HG03175 (cell line): ENCODE results near the gene GLYR1.
"Not testable (repeated sequence)": the region's sequence is repeated elsewhere in the genome, so short reads cannot be mapped to it uniquely, and the experiment has no call there.

Source experiments
- ATAC-seq: cut with Tn5 transposase; IDR thresholded peaks from one replicate; pipeline ENCODE4 v1.9.1; 2021; ENCODE audit warnings: mild to moderate bottlenecking, moderate library complexity; ENCODE audit not compliant: unreplicated experiment

Gene GLYR1

DNA sequence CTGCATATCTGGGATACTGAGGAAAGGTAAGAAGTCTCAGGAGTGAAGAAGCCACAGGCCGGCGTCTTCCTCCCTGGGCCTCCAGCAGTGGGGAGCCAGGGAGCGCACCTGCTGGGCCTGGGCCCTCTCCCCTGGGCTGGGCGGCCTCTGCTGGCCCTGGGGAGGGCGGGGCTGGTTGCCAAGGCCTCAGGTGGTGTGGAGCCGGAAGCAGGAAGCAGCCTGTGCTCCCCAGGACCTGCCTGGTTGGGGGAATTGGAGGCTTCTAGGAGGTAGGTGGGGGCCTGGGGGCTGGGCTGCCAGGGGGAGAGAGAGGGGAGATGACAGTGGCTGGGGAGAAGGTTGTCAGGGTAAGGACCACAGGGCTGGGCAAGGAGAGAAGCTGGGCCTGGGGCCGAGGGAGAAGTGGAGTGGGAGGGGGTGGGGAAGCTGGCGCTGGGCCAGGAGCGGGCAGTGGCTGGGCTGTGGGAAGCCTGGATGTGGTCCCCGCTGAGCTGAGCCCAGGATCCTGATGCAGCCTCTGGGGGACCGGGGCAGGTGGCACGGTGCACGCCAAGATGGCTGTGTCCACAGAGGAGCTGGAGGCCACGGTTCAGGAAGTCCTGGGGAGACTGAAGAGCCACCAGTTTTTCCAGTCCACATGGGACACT, 51.8 kb downstream of the GLYR1 start, which contains the start of gene SMIM22:
TSS of gene SMIM22 (plus strand) at position 189 of the 647 bp plus-strand sequence. CDS start at position 555, 366 bp downstream.
- ATAC-seq = no peak

DNA sequence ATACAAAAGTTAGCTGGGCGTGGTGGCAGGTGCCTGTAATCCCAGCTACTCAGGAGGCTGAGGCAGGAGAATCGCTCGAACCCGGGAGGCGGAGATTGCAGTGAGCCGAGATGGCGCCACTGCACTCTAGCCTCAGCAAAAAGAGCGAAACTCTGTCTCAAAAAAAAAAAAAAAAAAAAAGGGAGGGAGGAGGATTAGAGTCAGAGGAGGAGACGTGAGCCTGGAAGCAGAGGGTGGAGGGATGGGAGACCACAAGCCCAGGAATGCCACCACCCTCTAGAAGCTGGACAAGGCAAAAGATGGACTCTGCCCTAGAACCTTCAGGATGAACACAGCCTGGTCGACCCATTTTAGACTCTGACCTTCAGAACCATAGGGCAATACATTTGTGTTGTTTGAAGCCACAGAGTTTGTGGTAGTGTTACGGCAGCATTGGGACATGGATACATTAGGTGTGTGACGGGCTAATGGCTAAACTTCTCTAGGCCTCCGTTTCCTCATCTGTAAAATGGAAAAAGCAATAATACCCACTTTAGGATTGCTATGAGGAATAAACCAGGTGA, 54.1 kb downstream of the GLYR1 start:
- no peak for ATAC-seq

DNA sequence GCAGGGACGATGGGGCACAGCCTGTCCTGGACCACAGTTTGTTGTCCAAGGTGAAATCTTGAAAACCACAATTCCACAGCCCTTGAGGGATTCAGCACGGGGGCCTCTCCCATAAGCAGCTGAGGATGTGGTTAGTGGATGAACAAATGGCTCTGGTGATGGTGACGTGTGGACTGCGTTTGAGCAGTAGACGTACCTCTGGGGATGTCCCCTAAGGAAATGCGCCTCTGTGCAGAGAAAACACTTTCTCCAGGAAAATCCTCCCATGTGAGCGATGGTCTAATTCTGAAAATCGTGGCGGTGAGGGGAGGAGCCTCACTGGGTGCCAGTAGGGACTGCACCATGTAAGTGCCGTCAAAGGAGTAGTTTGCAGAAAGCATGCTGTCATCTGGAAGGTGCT, 56.2 kb downstream of the GLYR1 start:
- ATAC-seq = no peak

DNA sequence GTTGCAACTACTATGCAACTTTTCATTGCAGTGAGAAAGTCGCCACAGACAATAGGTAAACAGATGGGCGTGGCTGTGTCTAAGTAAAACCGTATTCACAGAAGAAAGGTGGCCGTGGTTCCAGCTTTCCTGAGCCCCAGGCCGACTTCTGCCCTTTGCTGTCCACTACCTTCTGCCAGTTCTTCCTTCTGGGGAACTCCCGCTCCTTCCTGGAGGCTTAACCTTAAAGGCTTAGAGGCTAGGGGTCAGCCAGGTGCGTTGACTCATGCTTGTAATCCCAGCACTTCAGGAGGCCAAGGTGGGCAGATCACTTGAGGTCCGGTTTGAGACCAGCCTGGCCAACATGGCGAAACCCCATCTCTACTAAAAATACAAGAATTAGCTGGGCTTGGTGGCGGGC, 56.8 kb downstream of the GLYR1 start:
- ATAC-seq = no peak

DNA sequence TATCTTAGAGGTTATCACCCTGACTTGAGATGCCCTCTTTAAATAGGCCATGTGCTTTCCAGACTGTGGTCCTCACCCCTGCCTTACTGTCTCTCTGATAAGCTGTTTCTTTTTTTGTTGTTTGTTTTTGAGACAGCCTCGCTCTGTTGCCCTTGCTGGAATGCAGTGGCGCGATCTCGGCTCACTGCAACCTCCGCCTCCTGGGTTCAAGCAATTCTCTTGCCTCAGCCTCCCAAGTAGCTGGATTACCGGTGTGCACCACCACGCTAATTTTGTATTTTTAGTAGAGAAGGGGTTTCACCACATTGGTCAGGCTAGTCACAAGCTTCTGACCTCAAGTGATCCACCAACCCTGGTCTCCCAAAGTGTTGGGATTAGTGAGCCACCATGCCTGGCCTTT, 58.2 kb downstream of the GLYR1 start:
- ATAC-seq = no peak

DNA sequence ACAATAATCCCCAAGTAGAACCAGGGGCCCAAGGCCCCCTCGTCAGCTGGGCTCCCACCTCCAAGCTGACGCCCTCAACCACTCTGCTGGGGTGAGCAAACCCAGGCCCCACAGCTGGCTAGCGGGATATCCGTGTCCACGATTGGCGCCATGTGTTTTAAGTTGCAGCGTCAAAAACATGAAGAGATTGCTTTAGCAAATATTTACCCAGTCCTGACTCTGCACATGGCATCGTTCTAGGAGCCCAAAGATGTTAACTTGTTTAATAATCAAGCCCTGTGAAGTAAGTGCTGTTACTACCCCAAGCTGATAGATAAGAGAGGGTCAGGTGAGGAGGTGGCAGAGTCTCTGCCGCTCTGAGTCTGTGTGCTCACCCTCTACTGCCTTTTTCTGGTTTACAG, 58.6 kb downstream of the GLYR1 start:
- no peak for ATAC-seq

DNA sequence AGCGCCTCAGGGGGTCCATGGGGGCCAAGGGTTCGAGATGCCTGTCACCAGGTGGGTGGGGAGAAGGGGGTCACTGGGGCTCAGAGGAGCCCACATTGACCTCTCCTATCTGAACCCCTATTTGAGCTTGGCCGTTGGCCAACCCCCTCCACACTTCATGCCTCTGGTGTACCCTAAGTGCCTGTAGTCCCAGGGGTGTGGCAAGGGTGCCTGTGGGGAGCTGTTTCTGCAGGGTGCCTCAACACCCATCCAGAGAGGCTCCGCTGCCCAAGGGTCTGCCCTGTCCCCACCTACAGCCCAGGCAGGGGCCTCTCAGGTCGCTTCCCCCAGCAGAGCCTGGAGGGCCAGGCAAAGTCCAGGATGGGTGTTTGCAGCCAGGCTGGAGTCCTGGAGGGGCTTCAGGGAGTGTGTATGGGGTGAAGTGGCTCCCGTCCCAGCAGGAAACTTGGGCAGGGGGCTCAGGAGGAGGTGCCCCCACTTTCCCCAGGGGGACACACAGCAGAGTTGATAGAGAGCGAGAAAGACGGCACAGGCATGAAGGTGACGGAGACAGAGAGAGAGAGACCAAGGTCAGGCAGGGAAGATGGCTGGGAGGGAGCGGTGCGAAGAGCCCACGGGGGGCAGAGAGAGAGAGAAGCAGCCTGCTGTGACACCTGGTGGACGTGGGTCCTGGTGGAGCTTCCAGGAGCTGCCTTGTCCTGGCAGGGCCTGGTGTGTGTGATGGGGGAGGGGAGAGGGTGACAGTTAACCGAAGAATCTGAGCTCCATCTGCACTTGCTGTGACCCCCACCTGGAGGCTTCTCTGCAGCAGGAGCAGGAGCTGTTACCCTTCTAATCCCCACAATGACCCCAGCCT, 59.2 kb downstream of the GLYR1 start, which contains the start of gene SEPTIN12:
TSS of gene SEPTIN12 (minus strand) at position 719 of the 856 bp plus-strand sequence. CDS start at position 19, 700 bp downstream.
- ATAC-seq = no peak

DNA sequence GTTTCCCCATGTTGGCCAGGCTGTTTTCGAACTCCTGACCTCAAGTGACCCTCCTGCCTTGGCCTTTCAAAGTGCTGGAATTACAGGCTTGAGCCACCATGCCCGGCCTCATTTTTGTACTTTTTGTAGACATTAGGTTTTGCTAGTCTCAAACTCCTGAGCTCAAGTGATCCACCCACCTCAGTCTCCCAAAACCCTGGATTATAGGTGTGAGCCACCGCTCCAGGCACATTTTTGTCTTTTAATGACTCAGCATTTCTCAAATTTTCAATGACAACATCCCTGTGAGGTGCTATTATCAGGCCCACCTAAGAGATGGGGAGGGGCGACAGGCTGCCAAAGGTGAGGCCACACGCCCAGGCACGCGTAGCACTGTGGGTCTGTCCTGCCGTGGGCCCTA, 60.0 kb downstream of the GLYR1 start:
- no peak for ATAC-seq

DNA sequence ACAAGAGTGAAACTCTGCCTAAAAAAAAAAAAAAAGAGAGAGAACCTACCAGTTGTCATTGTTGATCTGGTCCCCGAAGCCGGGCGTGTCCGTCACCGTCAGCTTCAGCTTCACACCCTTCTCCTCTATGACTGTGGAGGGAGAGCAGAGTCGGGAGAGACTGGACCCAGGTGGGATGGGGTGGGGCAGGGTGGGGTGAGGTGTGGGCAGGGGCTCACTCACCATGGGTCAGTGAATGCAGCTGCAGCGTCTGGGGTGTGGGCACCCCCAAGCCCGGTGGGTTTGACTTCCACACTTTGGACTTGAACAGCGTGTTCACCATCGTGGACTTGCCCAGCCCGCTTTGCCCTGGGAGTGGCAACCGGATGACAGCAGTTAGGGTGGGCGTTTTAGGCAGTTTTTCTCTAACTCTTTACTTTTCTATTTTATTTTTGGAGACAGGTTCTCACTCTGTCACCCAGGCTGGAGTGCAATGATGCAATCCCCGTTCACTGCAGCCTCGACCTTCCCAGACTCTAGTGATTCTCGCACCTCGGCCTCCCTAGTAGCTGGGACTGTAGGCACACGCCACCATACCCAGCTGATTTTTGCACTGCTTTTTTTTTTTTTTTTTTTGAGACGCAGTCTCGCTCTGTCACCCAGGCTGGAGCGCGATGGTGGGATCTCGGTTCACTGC, 61.2 kb downstream of the GLYR1 start:
- ATAC-seq = no peak

DNA sequence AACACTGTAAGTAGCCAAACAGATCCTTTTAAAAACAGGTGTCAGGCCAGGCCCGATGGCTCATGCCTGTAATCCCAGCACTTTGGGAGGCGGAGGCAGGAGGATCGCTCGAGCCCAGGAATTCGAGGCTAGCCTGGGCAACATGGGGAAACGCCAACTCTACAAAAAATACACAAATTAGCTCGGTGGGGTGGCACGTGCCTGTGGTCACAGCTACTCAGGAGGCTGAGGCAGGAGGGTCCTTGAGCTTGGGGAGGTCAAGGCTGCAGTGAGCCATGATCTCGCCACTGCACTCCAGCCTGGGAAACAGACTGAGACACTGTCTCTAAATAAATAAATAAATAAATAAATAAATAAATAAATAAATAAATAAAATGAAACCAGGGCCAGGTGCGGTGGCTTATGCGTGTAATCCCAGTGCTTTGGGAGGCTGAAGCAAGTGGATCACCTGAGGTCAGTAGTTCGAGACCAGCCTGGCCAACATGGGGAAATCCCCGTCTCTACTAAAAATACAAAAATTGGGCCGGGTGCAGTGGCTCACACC, 62.6 kb downstream of the GLYR1 start:
- ATAC-seq = not testable (repeated sequence)

DNA sequence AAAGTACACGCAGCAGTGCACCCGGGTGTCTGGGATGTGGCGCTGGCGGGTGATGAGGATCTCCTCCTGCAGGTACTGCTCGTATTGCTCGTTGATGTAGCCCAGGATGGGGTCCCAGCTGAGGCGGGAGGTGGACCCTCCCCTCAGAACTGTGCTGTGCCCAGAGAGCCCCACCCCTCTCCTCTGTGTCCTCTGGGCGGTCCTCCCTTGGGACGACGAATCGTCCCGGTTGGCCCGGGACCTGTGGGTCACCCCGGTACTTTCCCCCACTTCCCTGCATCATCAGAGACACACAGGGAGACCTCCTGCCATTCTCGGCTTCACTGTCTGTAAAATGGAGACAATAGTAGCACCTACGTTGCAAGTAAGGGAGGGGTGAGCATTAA, 63.1 kb downstream of the GLYR1 start:
- ATAC-seq = no peak

DNA sequence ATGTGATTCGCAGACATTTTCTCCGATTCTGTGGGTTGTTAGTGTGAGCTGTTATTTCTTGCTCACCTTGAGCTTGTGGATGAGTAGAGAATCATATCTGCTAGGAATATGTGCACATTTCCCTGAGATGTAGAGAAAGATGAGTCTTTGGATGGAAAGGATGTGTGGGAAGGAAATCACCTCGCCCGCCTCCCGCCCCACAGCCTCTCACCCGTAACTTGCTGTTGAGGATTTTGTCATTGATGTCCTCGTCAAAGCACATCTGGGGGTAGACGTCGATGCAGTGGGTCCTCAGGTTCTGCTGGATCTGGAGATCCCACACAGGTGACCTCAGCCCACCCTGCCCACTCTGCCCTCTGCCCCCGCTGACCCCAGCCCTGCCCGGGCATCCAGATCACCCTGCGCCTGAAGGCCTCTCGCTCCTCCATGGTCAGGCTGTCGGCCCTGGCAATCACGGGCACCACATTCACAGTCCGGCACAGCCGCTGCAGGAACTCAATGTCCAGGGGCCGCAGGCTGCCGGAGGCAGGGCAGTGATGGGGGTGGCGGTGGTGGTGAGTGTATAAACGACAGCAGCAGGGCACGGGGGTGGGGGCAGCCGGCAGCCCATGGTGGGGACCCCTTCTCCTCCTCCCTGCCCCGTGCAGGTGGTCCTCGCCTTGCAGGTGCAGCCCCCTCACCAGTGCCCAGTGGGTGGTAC, 63.7 kb downstream of the GLYR1 start:
- no peak for ATAC-seq

DNA sequence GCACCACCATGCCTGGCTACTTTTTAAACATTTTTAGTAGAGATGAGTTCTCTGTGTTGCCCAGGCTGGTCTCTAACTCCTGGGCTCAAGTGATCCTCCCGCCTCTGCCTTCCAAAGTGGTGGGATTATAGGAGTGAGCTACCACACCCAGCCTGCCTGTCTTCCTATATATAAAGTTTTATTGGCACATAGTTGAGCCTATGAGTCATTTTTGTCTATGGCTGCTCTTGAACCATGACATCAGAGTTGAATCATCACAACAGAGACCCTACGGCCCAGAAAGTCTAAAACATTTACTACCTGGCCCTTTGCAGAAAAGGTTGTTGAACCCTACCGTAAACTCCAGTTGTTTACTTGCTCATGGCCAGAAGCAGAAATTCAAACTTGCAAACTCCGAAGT, 66.9 kb downstream of the GLYR1 start:
- no peak for ATAC-seq

DNA sequence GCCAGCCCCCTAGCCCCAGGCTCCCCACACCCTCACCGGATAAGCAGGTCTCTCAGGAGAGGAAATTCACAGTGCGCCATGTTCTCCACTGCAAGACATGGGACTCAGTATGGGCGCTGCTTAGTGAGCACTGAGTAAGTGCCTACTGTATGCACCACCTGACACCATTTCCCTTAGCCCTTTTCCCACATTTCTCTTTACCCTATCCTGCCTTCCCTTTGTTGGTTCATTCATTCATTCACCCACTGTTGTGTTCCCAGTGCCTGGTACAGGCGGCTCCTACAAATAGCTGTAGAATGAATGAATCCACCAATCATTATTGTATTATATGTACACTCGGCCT, 69.1 kb downstream of the GLYR1 start:
- ATAC-seq = no peak

DNA sequence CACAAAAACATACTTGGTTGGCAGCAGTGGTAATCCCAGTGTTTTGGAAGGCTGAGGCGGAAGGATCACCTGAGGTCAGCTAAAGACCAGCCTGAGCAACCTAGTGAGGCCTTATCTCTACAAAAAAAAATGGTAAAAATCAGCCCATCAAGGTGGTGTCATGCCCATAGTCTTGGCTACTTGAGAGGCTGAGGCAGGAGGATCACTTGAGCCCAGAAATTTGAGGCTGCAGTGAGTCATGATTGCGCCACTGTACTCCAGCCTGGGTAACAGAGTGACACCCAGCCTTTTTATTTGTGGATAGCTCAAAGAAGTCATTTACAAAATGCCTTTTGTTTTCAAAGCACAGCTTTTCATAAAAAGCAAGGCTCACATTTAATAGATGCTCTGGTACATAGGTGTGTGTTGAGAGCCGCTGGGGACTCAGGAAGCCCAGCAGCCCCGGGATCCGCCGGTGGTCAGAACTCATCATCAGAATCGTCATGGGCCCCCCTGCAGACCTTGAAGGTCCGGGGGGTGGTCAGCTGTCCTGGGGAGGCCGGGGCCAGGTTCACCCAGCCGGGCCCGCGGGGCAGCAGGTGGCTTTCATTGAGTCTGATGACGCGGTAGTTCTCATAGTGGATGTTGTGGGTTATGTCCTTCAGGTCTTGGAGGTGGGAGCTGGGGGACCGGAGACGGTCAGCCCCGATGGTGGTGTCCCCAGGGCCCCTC, 69.6 kb downstream of the GLYR1 start:
- ATAC-seq = no peak

DNA sequence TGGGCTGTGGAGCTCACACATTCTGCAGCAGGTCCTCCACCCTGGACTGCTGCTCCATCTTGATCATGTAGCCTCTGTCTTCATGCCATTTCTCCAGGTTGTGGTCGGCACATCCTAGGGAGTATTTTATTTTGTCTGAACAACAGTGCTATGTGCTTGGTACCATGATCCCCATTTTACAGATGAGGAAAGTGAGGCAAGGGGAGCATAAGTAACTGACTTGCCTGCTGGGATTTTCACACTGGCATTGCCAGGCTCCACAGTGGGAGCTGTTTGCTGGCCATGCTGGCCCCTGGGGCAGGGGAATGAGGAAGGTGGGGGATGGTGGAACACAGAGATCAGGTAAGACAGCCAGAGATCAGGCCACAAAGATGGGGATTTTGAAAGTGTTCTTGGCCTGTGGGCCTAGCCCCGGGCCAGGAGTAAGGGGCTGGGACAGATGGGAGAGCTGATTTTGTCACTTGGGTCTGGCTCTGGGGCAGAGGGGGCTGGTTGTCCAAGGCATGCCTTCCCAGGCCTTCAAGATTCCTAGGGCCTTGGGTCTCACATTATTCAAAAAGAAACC, 70.9 kb downstream of the GLYR1 start:
- ATAC-seq = no peak

DNA sequence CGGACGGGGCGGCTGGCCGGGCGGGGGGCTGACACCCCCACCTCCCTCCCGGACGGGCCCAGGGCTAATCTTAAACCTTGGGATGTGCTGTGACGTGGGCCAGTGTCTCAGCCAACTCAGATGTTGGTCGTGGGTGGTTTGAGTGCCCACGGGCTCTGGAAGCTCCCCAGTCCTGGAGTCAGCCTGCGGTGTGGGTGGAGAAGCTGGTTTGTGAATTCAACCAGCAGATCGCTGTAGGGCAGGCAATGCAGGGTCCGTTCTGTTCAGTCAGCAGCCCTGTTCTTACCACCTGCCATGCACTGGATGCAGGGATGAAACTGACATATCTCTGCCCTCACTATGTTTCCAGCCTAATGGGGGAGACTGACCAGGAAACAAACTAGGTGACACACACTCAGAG, 72.1 kb downstream of the GLYR1 start:
- ATAC-seq = no peak

DNA sequence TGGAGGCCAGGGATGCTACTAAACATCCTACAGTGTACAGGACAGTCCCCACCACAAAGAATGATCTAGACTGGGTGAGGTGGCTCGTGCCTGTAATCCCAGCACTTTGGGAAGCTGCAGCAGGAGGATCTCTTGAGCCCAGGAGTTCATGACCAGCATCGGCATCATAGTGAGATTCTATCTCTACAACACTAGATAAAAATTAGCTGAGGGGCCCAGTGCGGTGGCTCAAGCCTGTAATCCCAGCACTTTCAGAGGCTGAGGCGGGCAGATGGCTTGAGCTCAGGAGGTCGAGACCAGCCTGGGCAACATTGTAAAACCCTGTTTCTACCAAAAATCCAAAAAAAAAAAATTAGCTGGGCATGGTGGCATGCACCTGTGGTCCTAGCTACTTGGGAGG, 74.7 kb downstream of the GLYR1 start:
- ATAC-seq = no peak

DNA sequence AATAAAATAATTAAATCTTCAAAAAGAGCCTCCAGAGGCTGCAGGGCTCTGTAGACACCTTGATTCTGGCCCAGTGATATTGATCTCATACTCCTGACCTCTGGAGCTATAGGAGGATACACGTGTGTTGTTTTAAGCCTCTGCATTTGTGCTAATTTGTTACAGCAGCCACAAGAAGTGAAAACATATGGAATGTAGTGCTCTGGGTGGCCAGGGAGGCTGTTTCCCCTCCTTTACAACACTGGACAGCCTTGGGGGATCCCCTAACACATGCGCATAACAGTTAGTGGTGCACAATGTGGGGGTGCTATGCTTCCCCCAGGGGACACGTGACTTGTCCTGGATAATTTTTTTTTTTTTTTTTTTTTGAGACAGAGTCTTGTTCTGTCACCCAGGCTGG, 75.4 kb downstream of the GLYR1 start:
- no peak for ATAC-seq

DNA sequence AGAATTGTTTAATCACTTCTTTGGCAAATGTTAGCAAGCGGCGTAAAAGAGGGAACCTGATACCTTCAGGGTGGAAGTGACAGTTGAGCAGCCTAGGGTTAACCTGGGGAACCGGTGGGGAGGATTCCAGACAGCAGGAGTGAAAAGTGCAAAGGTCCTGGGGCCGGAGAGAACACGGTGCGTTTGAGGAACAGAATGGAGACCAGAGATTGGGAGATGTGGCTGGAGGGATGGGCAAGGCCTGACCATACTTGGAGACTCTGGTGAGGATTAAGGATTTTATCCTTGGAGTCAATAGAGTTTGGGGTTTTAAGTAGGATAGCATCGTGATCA, 77.8 kb downstream of the GLYR1 start:
- ATAC-seq = no peak
